Measurements from ENCODE around the gene KCNMB4.
"Not testable (repeated sequence)": the region's sequence is repeated elsewhere in the genome, so short reads cannot be mapped to it uniquely, and the experiment has no call there.

KCNMB4 gene

GRCh38 chr12:70372881-70373280 lies 6.8 kb downstream of the KCNMB4 start:
- no peak for DNase-seq (ENCODE audit: low spot score)

GRCh38 chr12:70379846-70380245 lies 13.8 kb downstream of the KCNMB4 start:
- peak; percentile 50 for DNase-seq (ENCODE audit: low spot score)

- DNase-seq (ENCODE audit: low spot score), result no peak
Measured at GRCh38 chr12:70383484-70383883, 17.4 kb downstream of the KCNMB4 start.

- no peak for DNase-seq (ENCODE audit: low spot score)
Measured at GRCh38 chr12:70383886-70384285, 17.8 kb downstream of the KCNMB4 start.

DNA sequence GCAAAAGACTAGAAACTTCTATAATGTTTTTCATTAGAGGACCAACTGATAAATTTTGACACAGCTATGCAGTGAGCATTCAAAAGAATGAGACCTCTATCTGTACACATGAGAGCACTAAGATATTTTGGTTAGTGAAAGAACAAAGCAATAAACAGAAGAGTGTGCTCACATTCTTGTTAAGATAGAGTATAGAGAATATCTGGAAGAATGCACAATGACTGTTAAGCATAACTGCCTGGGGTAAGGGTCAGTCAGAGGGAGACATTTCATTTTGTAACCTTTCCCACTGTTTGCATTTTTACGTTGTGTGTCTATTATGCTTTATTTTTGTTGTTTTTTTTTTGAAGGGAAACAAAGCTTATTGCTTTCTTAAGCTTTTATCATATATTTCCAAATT lies 20.7 kb downstream of the KCNMB4 start:
- DNase-seq (ENCODE audit: low spot score), result no peak

DNA sequence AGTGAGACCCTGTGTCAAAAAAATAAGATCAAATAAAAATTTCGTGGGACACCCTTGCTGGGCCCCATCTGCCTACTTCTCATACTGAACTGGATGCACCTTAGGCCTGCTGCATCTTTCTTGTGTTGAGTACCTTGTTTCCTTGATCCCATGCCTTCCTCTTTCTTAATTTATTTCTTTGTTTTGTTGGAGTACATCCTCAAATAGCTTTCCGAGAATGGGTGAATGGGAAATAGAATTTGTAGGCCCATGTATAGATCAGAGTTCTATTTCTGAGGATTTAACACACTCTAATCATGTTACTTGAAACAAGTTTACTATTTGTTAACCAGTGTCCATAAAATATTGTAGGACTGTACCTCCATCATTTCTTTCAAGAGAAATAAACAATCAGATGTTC lies 23.6 kb downstream of the KCNMB4 start:
- DNase-seq (ENCODE audit: low spot score), result no peak

GRCh38 chr12:70392631-70393030 lies 26.5 kb downstream of the KCNMB4 start:
- DNase-seq (ENCODE audit: low spot score), result not testable (repeated sequence)

DNA sequence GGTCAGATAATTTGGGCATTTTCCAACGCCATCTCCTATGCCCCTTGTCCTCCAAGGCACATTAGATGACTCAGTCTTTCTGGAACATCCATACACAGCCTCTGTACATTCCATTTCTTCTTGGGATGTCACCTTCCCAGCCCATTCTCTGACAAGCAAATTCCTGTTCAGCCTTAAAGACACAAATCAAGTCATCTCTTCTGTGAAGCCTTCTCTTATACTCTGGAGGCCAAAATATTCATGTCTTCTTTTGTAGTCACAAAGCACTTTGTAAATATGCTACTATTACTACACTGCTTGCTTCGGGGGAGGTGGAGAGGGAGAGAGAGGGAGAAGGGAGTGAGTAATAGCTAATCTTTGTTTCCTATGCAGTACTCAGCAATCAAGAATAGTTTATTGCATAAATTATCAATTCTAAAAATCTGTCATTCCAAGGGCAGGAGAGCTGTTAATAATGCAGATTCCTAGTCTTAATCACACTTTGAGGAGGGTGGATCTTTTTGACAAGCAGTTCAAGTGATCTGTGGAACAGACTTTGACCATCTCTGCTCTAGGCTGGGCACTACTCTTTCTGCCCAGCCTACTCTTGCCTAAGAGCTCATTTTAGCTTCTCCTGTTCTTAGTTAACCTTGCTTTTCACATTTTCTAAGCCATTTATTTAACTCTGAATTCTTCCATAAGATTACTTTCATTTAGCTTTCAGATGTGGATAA lies 27.9 kb downstream of the KCNMB4 start:
- no peak for DNase-seq (ENCODE audit: low spot score)

DNA sequence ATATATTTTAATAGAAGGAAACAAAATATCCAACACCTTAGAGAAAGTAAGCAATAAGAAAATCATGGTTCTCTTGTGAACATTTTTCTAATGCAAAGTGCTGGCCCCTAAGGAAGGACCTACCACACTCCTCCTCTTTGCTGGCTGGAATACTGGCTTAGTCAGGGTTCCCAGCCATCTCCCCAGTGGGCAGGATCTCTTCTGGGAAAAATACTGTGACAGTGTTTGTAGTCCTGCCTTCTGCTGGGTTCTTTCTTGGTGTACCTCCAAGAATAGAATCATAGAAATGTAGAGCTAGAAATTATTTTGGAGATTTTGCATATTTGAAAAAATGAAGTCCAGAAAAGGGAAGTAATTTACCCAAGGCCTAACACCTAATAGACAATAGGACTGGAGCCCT lies 31.9 kb downstream of the KCNMB4 start:
- no peak for DNase-seq (ENCODE audit: low spot score)

DNA sequence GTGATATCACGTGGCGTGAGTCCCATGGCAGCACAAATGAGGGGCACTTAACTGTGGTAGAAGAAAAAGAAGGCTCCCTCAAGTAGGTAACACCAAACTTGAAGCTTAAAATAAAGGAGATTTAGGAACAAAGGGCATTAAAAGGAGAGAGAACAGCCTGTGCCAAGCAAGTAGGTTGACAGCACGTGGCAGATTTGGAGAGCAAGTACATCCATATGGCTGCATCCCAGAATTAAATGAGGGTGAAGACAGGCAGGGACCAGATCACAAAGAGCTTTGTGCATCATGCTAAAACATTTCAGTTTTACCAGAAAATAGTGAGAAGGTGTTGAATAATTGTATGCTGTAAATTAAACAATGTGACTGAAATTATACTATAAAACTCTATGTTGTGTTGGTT lies 32.8 kb downstream of the KCNMB4 start:
- DNase-seq (ENCODE audit: low spot score), result no peak

DNA sequence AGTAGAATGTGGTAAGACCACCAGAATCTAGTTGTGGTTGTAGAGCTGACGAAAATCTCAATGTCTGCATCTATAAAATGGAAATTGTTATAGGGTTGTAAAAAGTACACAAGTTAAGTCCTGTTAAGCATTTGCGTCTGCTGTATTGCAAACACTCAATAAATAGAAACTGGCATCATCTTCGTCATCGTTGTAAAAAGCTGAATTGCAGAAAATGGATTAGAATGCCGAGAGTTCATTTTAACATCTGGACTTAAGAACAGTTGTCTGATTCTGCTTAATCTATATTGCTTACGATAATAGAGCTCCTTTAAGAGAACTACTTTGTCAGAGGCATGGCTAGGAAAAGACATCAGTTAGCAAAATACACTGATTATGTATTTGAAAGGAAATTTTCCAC lies 33.2 kb downstream of the KCNMB4 start:
- DNase-seq (ENCODE audit: low spot score), result no peak

- no peak for DNase-seq (ENCODE audit: low spot score)
Measured at GRCh38 chr12:70400124-70400523, 34.0 kb downstream of the KCNMB4 start.

DNA sequence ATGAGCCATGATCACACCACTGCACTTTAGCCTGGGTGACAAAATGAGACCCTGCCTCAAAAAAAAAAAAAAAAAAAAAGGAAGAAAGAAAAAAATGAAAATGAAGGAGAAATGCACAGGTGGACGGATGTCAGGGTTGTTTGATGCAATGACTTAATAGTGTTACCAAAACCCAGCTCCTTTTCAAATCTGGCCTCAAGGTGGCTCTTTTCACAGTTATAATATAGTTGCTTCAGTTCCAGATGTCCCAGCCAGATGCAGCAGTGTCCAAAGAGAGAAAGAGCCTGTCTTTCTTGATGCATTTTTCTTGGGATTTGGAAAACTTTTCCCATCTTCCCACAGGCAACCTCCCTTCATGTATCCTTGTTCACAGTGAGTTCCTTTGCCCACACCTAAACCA lies 36.5 kb downstream of the KCNMB4 start:
- DNase-seq (ENCODE audit: low spot score), result no peak

DNA sequence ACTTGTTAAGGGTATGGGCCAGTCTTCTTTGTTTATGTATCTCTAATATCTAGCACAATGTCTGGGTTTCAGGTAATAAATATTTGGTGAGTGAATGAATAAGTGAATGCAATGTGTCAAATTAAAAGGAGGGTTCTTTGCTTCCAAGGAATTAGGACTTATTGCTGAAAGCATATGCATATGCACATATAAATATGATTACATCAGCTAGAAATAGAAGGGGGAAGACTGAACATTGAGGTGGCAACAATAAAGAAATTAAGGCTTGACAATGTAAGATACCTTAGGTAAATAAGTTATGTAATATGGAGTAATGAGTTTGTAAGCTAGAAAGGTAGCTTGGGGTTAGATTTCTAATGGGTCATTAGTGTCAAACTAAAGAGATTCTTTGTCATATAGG lies 37.7 kb downstream of the KCNMB4 start:
- DNase-seq (ENCODE audit: low spot score), result no peak

GRCh38 chr12:70408004-70408790 lies 42.1 kb downstream of the KCNMB4 start:
- no peak for DNase-seq (ENCODE audit: low spot score)

- DNase-seq (ENCODE audit: low spot score), result no peak
Measured at GRCh38 chr12:70415987-70416386, 49.9 kb downstream of the KCNMB4 start.

DNA sequence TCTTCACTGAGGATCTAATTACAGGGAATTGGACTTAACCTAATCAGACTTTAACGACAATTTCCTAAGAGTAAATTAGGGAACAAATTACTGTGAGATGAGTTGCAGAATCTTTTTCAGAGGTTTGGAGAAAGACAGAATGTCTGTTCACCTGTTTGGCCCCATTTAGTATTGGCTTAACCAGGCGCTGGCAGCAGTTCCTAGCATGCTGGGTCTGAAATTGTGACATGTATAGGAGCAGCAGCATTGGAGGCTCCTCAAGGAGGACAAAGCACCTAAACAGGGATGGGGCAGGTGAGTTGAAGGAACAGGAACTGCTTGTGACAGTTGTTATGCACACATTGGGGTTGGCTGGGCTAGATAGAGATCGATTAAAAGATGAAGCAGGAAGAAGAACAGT lies 51.0 kb downstream of the KCNMB4 start:
- no peak for DNase-seq (ENCODE audit: low spot score)

GRCh38 chr12:70418101-70418500 lies 52.0 kb downstream of the KCNMB4 start:
- DNase-seq (ENCODE audit: low spot score), result no peak

DNA sequence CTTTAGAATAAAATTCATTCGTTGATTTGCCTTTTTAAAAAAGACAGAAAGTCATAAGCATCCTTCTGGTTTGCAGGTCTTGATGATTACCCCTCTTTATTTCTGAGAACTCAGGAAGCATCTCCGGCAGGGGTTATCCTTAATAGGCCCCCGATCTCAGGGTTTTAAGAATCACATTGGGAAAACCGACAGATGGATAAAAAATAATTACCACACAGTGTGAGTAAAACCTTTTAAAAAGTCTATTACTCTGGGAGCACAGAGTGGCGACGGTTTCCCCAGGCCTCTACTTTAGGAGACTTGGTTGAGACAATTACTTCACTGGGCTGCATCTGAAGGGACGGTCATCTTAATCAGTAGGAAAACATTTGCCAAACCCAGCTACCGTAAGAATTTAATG lies 56.5 kb downstream of the KCNMB4 start:
- no peak for DNase-seq (ENCODE audit: low spot score)

DNA sequence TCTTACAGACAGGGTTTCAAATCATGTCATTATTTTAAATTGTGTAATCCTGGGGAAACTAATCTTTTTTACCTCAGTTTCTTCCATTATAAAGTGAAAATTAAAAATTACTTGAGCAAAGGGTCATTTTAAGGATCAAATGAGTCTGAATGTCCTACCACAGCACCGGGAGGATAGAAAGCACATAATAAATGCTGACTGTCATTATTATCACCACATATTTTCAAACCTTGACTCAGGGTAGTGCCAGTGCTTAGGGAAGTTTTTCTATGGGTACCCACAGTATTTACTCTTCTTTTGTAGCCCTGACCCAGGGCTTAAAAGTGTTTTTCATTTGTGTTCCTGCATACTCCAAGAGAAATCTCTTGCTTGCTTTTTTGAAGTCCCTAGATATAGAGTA lies 60.5 kb downstream of the KCNMB4 start:
- DNase-seq (ENCODE audit: low spot score), result no peak

DNA sequence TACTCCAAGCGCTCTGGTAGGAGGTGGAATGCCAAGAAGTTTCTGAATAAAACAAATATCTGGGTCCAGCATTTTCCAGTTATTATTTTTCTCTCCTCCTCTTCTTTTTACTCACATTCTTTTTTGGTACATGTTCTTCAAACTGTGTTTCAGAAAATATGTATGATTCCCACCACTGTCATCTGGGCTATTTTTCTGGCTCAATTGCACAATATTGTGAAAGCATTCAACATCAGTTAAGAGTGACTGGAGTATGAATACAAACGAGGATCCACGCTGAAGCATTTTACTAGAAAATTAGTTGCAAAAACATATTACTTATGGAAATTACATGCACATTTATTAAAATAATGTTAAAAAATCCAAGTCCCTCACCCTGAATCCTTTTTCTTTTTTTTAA lies 61.5 kb downstream of the KCNMB4 start:
- DNase-seq (ENCODE audit: low spot score), result no peak

DNA sequence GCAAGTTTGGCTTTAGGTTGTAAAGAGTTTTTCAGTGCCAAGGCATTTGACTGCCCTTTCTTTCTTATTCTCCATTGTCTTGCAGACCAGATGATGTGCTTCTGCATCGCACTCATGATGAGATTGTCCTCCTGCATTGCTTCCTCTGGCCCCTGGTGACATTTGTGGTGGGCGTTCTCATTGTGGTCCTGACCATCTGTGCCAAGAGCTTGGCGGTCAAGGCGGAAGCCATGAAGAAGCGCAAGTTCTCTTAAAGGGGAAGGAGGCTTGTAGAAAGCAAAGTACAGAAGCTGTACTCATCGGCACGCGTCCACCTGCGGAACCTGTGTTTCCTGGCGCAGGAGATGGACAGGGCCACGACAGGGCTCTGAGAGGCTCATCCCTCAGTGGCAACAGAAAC lies 64.3 kb downstream of the KCNMB4 start:
- DNase-seq (ENCODE audit: low spot score), result no peak

DNA sequence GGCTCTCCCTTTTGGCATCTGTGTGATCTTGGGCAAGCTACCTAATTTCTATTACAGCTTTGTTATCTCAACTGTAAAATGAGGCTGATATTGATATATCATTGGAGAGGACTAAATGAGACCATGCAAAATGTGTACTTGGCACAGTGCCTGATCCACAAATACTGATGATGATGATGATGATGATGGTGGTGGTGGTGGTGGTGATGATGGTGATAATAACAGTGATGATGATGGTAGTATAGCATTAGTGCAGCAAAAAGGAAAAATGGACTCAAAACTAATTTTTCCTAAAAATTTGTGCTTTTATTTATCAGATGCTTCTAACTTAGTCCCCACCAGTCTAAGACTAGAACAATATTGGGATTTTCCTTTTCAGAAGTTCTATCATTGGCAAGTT lies 70.7 kb downstream of the KCNMB4 start:
- DNase-seq (ENCODE audit: low spot score), result no peak
